Nephron progenitor cell (in vitro differentiated cells): Measurements from ENCODE around the gene HEPN1.

Source experiments
- DNase-seq: peaks from one replicate; pipeline ENCODE4 v3.0.0; 2021
- H3K27ac Mint-ChIP-seq: 2 replicates; pipeline ENCODE4 v1.8.0; 2021; ENCODE audit warnings: mild to moderate bottlenecking, moderate library complexity, mixed read lengths
- H3K27me3 Mint-ChIP-seq: 2 replicates; pipeline ENCODE4 v1.8.0; 2021; ENCODE audit warnings: mild to moderate bottlenecking, low read depth, mixed read lengths; ENCODE audit not compliant: poor library complexity
- H3K36me3 Mint-ChIP-seq: 2 replicates; pipeline ENCODE4 v1.8.0; 2021; ENCODE audit warnings: low read depth, mixed read lengths
- H3K4me1 Mint-ChIP-seq: 2 replicates; pipeline ENCODE4 v1.8.0; 2021; ENCODE audit warnings: mixed read lengths
- H3K4me3 Mint-ChIP-seq: 2 replicates; pipeline ENCODE4 v1.8.0; 2021; ENCODE audit warnings: mild to moderate bottlenecking, moderate library complexity, mixed read lengths
- H3K9me3 Mint-ChIP-seq: 2 replicates; pipeline ENCODE4 v1.8.0; 2021; ENCODE audit warnings: mild to moderate bottlenecking, moderate library complexity, mixed read lengths
- CTCF ChIP-seq: fragments of 200-600 bp; sonication (generic); IDR thresholded peaks from 2 replicates; pipeline ENCODE4 v1.5.0; 2021; ENCODE audit warnings: antibody characterized with exemption

The HEPN1 gene

GRCh38 chr11:124872741-124873140, 46.3 kb upstream of the HEPN1 start:
- Mint-ChIP-seq H3K4me3 (no peak overlapping the region), H3K27me3 (peaks cover 88% of the 10 kb centered on the region), H3K9me3 (no peaks in the 10 kb centered on the region), H3K27ac (no peak overlapping the region), H3K36me3 (no peaks in the 10 kb centered on the region), H3K4me1 (peaks cover 30% of the 10 kb centered on the region)
- no peak for DNase-seq
- no peak for TF ChIP-seq CTCF

- Mint-ChIP-seq H3K4me3 (no peak overlapping the region), H3K27ac (no peak overlapping the region), H3K27me3 (peaks cover 79% of the 10 kb centered on the region), H3K36me3 (no peaks in the 10 kb centered on the region), H3K4me1 (peaks cover 24% of the 10 kb centered on the region), H3K9me3 (no peaks in the 10 kb centered on the region)
- no peak for TF ChIP-seq CTCF
- DNase-seq = no peak
These were observed 45.1 kb upstream of the HEPN1 start for GRCh38 chr11:124873951-124874350.

GRCh38 chr11:124874571-124875255, 44.3 kb upstream of the HEPN1 start:
- Mint-ChIP-seq H3K36me3 (no peaks in the 10 kb centered on the region), H3K27me3 (peaks cover 77% of the 10 kb centered on the region), H3K27ac (no peak overlapping the region), H3K4me3 (no peak overlapping the region), H3K9me3 (no peaks in the 10 kb centered on the region), H3K4me1 (peaks cover 19% of the 10 kb centered on the region)
- DNase-seq = no peak
- TF ChIP-seq CTCF = no peak

- Mint-ChIP-seq H3K4me3 (peak overlapping the region; percentile 82), H3K27me3 (peaks cover 70% of the 10 kb centered on the region), H3K27ac (no peak overlapping the region), H3K4me1 (peaks cover 21% of the 10 kb centered on the region), H3K36me3 (no peaks in the 10 kb centered on the region), H3K9me3 (no peaks in the 10 kb centered on the region)
- no peak for DNase-seq
- TF ChIP-seq CTCF = no peak
These were observed 43.6 kb upstream of the HEPN1 start for GRCh38 chr11:124875401-124875800.

- peak; percentile 52 for TF ChIP-seq CTCF
- Mint-ChIP-seq H3K36me3 (no peaks in the 10 kb centered on the region), H3K4me3 (peak overlapping the region; percentile 82), H3K27me3 (peaks cover 62% of the 10 kb centered on the region), H3K9me3 (no peaks in the 10 kb centered on the region), H3K27ac (peak overlapping the region; percentile 74), H3K4me1 (peaks cover 29% of the 10 kb centered on the region)
- peak; percentile 88 for DNase-seq
These were observed 42.9 kb upstream of the HEPN1 start for GRCh38 chr11:124875943-124876817.
